COLO829 (cell line): ENCODE measurements around the gene WDR3.

ENCODE experiments used
- DNase-seq: peaks from one replicate; pipeline ENCODE4 v3.0.0; 2012; ENCODE audit warnings: low spot score

Gene WDR3

GRCh38 chr1:117952386-117952785 is 22.8 kb downstream of the WDR3 start:
- DNase-seq, result peak; percentile 48

GRCh38 chr1:117959364-117959763 is 29.8 kb downstream of the WDR3 start:
- no peak for DNase-seq

GRCh38 chr1:117964290-117965038 is 34.9 kb downstream of the WDR3 start:
- no peak for DNase-seq

GRCh38 chr1:117967477-117967876 is 37.9 kb downstream of the WDR3 start:
- peak; percentile 24 for DNase-seq

GRCh38 chr1:117967881-117968280 is 38.3 kb downstream of the WDR3 start:
- DNase-seq, result no peak

- no peak for DNase-seq
These were observed 40.7 kb downstream of the WDR3 start for GRCh38 chr1:117970252-117970651.

- no peak for DNase-seq
These were observed 42.2 kb downstream of the WDR3 start for GRCh38 chr1:117971777-117972176.

GRCh38 chr1:117976381-117976780 is 46.8 kb downstream of the WDR3 start:
- no peak for DNase-seq

GRCh38 chr1:117981455-117982192 is 52.1 kb downstream of the WDR3 start:
- no peak for DNase-seq

- DNase-seq, result no peak
These were observed 55.7 kb downstream of the WDR3 start for GRCh38 chr1:117985239-117985638.

- DNase-seq, result no peak
These were observed 56.4 kb downstream of the WDR3 start for GRCh38 chr1:117985973-117986372.

GRCh38 chr1:118004312-118004711 is 74.8 kb downstream of the WDR3 start:
- DNase-seq, result no peak

GRCh38 chr1:118007391-118007790 is 77.9 kb downstream of the WDR3 start:
- no peak for DNase-seq

- no peak for DNase-seq
These were observed 78.5 kb downstream of the WDR3 start for GRCh38 chr1:118008011-118008410.

GRCh38 chr1:118012515-118013124 is 83.1 kb downstream of the WDR3 start:
- no peak for DNase-seq

- no peak for DNase-seq
These were observed 83.8 kb downstream of the WDR3 start for GRCh38 chr1:118013336-118013735.

GRCh38 chr1:118013938-118014337 is 84.4 kb downstream of the WDR3 start:
- DNase-seq, result no peak
